ENCODE measurements around the gene LDLRAD1.
"Not testable (repeated sequence)": the region's sequence is repeated elsewhere in the genome, so short reads cannot be mapped to it uniquely, and the experiment has no call there.

LDLRAD1 gene, protein sequence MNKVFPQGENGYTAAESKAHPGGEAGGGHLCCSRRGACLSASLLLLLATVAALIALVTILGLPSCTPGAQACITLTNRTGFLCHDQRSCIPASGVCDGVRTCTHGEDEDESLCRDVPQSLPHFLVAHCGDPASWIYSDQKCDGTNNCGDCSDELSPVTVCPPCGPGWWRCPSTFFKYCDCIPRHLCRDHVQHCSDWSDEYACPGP

DNA sequence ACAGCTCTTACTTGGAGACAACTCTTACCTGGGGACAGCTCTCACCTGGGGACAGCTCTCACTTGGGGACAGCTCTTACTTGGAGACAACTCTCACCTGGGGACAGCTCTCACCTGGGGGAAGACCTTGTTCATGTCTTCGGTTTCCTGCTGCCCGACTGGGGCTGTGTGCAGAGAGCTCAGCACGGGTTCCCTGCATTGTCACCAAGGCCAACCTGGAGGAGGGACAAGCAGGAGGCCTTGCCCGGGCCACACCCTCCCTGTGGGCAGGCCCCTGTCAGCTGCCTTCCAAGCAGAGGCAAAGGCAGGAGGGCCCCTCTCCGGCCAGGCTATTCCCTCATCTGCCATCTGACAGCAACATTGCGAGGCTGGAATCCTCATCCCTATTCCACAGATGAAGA lies at the start of gene LDLRAD1:
LDLRAD1 (minus strand) TSS at position 208 of the 400 bp plus-strand sequence; CDS start at position 134, 74 bp downstream.
- no peak for DNase-seq (ENCODE audit: low read depth in 2 of 2, low spot score in 1 of 2)

DNA sequence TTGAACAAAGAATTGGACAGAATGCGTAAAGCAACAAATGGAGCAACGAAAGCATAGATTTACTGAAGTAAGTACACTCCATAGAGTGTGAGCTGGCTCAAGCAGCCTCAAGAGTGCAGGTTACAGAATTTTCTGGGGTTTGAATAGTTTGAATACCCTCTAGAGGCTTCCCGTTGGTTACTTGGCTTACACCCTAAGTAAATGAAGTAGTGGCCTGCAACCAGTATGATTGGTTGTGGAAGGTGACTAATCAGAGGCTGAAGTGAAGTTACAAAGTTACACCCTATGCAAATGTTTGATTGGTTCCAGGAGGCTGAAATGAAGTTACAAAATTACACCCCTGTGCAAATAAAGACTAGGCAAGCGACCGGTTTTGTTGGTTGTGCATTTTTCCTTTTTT lies 46.3 kb upstream of the LDLRAD1 start:
- DNase-seq (ENCODE audit: low read depth in 2 of 2, low spot score in 1 of 2): no peak

DNA sequence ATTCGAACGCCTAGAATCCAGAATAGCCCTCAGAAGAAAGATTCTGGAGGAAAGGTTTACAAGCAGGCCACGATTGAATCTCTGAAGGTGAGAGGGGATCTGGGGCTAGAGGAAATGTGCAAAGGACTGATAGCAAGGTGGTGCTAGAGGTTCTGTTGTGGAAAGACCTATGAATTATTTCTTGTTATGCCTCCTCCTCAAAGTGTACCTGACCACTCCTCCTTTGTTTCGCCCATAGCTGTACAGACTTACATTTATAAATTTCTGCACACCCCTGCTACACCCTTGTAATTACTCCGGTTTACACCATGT lies 36.4 kb upstream of the LDLRAD1 start:
- no peak for DNase-seq (ENCODE audit: low read depth in 2 of 2, low spot score in 1 of 2)

DNA sequence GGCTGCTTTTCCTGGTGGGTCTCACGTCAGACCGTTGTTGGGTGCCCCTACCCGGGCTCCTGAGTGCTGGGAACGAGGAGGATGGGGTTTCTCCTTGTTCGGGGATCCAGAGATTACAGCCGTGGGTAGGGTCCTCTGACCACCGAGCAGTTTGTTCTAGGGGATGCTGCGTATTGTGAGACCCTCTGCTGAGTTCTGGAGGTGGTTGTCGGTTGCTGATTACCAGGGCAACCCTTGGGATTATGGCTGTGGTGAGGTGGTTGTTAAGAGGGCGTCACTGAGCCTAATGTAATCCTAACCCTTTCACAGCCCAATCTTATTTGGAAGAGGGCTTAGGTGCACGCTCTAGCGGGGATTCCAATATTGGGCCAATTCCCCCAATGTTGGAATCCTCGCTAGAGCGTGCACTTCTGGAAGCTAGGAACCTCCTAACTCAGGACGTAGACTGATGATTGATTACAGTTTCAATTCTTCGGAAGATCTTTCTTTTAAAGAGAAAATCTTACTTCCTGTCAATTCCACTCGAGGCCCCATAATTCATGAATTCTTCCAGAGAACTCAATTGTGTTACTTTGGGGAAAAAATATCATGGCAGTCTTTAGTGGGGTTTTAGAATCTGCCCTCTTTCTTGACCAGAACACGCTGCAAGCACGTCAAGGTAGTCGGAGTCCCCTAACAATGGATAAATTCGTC lies 35.9 kb upstream of the LDLRAD1 start:
- no peak for DNase-seq (ENCODE audit: low read depth in 2 of 2, low spot score in 1 of 2)

DNA sequence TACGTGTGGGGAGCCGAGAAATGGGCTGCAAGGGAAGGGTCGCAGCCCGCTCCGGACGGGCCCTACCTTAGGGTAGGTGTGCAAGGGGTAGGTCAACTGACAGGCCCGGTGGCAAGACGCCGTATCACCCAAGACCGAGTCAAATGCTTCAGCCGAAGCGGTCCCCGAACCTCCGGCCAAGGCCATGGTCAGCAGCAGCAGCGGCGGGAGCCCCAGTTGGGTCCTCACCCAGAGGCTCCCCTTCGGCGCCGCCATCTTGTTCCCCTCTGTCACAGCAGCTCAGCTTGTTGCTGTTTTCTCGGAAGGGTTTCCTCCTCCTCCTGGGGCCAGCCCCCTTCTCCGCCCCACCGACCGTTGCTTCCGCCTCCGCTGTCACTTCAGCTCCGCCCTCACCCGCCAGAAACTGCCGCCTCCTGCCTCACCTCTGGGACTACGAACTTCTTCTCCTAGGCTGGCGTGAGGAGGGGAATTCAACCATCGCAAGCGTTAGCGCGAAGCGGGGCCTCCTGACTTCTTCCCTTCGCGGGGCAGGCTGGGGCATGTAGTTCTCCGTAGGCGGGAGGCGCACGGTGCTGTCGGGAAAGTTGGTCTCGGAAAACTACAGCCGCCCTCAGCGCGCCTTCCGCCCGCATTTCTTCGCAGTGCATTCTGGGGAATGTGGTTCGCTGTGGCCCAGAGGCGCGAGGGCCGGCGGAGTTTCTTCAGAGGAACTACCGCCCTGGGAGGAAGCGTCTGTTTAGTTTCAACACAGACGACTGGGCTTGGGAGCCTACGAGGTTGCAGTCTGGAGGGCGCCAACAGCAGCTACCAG lies 35.2 kb upstream of the LDLRAD1 start, which contains the start of the genes TCEANC2 and TMEM59:
TCEANC2 (plus strand) TSS at position 675 of the 811 bp plus-strand sequence. CDS start 815 bp downstream, outside the sequence.
TMEM59 (minus strand) TSS at position 271 of the 811 bp plus-strand sequence; CDS start at position 255, 16 bp downstream.
- peak; percentile 92 to 97 for DNase-seq (ENCODE audit: low read depth in 2 of 2, low spot score in 1 of 2)

DNA sequence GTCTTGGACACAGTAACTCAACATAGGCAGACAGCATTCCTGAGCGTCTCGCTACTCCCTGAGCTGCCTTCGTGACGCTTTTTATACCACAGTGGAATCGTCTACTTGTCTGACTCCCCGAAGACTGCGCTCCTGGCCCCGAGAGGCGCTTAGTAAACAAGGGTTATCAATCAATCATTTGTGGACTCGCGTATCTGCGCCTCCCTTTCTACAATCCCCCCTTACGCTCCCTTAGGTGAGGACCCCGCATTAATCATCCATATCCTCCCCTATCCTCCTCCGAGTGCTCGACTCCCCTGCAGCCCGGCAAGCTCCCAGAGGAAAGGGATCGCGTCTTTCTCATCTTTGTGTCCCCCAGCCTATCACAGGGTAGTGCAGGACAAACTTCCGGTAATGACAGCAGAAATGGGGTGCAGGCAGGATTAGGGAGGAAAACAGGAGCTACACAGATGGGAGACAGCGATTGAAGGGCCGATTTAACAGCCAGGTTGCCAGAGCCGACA lies 34.5 kb upstream of the LDLRAD1 start:
- no peak for DNase-seq (ENCODE audit: low read depth in 2 of 2, low spot score in 1 of 2)

DNA sequence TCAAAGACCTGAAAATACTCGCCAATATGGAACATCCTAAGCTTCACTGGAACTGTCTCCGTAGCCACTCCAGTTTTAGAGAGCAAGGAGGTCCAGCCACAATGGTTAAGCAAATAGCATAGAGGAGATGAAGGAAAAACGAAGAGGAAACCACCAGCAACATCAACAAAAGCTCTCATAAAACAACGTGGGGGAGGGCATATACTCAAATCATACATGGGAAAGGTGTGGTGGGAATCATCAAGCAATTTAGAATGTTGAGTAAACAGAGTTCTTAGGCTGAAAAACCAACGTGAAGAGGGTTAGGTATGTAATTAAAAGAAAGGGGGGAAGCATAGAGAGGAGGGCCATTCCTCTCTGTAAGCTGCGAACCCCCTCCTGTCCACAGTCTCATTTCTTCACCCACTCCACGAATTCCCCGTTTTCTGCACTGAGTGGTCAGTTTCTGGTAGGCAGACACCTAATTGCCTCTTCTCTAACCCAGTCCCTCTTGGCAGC lies 34.0 kb upstream of the LDLRAD1 start:
- DNase-seq (ENCODE audit: low read depth in 2 of 2, low spot score in 1 of 2): no peak

DNA sequence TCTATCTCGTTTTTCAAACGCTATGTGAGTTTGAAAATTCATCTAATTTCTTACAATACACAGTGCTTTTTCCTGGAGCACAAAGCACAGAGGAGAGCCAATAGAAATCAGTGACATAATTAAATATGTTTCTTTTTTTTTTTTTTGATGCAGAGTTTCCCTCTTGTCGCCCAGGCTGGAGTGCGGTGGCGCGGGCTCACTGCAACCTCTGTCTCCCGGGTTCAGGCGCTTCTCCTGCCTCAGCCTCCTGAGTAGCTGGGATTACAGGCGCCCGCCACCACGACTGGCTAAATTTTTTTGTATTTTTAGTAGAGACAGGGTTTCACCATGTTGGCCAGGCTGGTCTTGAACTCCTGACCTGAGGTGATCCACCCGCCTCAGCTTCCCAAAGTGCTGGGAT lies 32.4 kb upstream of the LDLRAD1 start:
- DNase-seq (ENCODE audit: low read depth in 2 of 2, low spot score in 1 of 2): not testable (repeated sequence)

DNA sequence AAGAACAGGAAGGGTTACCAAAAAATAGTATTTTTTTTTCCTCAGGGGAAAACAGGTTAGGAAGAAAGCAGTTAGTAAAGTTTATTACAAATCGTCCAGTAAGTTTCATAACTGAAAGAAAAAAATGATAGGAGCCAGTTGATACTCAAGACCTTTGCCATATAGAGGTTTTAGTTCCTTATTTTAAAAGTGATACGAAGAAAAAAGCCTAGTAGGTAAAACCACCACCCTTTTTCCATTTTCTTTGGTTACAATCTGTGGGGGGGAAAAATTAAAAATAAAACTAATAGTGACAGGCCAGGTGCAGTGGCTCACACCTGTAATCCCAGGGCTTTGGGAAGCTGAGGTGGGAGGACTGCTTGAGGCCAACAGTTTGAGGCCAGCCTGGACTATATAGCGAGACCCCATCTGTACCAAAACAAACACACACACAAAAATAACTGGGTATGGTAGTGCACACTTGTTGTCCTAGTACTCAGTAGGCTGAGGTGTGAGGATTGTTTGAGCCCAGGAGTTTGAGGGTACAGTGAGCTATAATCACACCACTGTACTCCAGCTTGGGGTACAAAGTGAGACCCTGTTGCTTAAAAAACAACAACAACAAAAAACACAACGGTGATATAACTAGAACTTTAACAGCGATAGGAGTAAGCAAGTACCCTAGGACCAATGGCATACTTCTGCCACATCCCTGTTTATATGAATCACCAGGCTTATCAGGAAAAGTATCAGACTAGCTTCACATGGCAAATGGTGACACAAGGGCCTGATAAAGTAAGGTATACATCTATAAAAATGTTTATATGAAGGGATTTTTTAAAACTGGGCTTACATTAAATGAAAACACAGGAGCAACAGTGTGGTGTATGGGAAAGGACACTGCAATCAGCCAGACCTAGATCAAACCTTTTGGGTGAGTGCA lies 29.7 kb upstream of the LDLRAD1 start:
- no peak for DNase-seq (ENCODE audit: low read depth in 2 of 2, low spot score in 1 of 2)

DNA sequence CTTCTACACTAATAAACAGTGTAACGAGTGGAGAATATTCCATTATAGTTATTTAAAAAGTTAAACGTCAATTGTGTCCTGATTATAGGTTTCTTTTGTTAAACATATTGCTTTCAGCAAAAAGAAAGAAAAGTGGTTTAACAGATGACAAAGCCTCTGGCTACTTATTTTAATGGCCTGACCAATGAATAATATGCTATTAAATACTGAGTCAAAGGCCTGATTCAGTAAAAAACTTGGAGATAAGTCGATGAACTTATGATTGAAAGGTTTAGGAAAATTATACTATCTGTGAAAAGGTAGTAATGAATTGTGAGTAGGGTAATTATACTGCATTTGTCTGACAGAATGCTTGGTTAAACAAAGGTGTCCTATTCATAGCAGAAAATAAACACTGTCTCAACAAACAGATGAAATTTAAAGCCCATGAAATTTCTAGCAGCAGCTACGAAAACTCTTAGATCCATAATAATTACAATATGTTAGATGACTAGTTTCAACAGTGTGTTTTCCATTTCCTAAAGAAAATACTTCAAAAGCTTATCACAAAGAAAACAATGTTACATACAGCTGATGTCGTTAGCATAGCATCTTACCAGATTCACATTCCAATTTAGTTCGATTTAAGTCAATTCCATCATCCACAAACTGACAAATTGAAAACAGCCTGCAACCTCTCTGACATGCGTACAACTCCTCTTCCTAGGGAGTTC lies 28.8 kb upstream of the LDLRAD1 start:
- no peak for DNase-seq (ENCODE audit: low read depth in 2 of 2, low spot score in 1 of 2)

DNA sequence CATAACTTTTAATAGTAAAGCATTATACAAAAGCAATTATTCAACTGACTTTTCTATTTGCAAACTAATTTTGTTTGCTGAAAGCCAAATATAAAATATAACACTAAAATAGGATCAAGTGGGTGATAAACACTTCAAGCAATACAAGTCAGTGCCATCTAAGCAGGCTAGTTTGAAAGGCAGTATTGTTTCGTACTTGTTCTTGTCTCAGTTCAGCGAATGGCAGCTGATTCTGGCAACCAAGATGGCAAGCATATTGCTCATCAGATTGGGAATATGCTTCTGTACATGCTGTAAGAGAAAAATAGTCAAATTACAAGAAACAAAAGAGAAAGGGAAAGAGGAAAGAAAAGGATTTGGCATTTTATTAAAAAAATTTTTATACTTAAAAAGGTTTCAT lies 27.5 kb upstream of the LDLRAD1 start:
- no peak for DNase-seq (ENCODE audit: low read depth in 2 of 2, low spot score in 1 of 2)

DNA sequence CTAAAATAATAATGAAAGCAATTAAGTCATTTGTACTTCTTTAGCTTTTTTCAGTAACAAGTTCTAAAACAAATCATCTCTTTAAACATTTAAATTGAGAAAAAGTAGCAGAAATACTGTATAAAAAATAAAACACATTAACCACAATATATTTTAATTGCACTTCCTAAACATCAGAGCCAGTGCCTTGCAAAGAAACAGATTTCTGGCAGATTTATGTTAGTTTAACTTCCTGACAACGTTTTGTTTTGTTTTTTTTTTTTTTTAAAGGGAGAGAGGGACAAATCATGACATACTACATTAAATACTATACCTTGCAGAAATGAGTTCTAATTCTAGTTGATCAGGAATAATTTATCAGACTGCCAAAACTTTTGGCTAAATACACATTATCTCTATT lies 23.8 kb upstream of the LDLRAD1 start:
- DNase-seq (ENCODE audit: low read depth in 2 of 2, low spot score in 1 of 2): no peak

DNA sequence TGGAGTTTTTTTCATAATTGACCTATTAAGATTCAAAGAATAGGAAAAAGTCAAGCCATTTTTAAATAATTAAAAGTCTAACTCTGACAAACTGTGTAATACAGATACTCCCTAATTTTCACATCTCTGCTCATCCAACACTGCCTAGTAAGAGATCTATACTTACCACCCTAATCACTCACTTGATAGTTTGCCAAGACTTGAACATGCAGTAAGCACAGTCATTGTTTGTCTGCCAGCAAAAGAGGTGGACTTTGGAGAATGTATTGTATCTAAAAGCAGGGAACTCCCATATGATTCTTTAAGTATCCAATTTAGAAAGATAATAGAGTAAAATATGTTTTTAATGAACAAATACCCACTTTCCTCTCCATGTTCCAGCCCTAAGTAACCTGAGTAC lies 19.5 kb upstream of the LDLRAD1 start:
- DNase-seq (ENCODE audit: low read depth in 2 of 2, low spot score in 1 of 2): no peak

DNA sequence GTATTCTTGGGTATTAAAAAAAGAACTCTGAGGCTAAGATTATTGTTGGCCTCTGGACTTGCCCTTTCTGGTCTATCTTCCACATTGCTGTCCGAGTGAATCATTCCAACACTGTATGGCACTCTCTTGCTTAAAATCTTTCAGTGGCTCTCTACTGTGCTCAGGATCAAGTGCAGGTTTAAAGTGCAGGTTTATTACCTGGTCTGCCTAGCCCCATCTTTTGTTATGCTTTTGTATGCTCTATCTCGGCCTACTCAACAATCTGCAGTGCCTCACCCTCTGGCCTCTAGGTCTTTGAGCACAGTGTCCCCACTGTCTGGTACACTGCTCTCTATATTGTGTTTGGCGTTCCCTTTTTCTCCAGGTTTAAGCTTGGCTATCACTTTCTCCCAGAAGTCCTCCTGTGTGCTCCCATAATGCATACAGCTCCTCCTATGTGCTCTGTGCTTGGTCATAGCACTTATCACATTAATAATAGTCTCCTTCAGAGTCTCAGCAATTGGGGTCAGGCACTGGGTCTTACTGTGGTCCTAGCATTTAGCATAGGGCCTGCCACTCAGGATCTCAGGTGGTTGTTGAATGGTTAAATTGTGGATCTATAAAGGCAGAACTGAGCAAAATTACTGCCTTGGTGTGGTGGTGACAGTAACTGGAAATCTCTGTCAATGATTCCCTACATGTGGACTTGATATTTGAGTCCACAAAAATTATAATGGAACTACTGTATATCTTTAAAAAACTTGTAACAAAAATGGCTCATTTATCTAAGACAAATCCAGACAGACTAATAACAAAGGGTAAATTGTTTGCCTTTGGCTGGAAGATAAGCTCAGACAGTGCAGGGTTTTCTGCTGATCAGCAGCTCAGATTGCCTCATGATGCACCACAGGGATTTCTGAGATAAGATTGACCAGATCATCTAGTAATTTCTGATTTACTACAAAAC lies 10.6 kb upstream of the LDLRAD1 start:
- DNase-seq (ENCODE audit: low read depth in 2 of 2, low spot score in 1 of 2): no peak

DNA sequence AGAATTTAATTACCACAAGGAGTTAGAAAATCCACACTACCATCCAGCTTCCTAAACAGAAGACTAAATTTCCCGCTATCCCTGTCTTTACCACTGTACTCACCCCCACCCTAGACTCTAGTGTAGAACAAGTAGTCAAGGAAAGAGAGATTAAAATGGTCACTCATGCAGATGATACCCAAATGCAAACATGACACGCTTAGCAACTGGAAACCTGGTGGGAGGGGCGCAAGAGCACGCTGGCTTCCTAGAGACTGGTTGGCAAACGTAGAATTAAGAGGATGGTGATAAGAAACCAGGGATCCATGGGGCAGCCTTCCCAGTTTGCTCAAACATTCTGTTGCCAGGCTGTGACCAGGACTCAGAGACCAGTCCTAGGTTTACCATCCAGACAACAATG lies 9.9 kb upstream of the LDLRAD1 start:
- DNase-seq (ENCODE audit: low read depth in 2 of 2, low spot score in 1 of 2): no peak

DNA sequence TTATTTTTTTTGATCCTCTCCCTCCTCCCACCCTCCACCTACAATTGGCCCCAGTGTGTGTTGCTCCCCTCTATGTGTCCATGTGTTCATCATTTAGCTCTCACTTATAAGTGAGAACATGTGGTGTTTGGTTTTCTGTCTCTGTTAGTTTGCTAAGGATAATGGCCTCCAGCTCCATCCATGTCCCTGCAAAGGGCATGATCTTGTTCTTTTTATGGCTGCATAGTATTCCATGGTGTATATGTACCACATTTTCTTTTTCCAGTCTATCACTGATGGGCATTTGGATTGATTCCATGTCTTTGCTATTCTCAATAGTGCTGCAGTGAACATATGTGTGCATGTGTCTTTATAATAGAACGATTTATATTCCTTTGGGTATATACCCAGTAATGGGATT lies 6.8 kb upstream of the LDLRAD1 start:
- DNase-seq (ENCODE audit: low read depth in 2 of 2, low spot score in 1 of 2): not testable (repeated sequence)

DNA sequence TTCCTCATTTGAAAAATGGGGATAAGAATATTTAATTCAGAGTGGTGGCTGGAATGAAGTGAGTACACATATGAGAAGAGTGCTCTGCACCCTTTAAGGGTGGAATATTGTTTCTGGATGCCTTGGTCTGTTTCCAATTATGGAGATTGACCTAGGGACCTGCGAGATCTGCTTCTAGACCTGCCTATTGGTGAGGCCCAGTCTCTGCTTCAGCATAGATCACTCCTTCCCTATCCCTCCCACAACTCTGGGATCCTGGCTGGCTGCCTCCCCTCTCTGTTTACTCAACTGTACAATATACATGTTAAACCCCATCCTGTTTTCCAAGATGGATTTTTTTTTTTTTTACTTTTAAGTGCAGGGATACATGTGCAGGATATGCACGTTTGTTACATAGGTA lies 6.4 kb upstream of the LDLRAD1 start:
- DNase-seq (ENCODE audit: low read depth in 2 of 2, low spot score in 1 of 2): no peak

DNA sequence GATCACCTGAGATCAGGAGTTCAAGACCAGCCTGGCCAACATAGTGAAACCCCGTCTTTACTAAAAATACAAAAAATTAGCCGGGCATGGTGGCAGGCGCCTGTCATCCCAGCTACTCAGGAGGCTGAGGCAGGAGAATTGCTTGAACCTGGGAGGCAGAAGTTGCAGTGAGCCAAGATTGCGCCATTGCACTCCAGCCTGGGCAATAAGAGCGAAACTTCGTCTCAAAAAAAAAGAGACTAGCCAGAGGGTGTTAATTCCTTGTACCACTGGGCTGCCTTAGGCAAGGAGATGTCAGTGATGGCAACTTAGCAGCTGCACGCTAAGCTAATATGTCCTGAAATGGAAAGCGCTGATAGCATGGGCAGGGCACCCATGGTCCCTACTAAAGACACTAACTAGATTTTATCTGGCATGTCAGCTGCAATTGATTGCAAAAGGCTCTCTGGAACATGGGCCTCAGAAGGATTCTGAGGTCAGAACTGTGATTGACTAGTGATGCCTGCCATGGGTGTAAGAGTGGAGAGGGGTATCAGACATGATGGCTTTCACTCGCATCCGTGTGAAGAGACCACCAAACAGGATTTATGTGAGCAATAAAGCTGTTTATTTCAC lies 1.7 kb upstream of the LDLRAD1 start:
- DNase-seq (ENCODE audit: low read depth in 2 of 2, low spot score in 1 of 2): not testable (repeated sequence)
